ENCODE results near the gene PGLYRP1.

PGLYRP1 gene

GRCh38 chr19:46022431-46023310, at the start of gene PGLYRP1:
Gene PGLYRP1, minus strand, starts transcription at chr19:46023053. Its CDS starts 32 bp downstream, at chr19:46023021.
- no peak for FAIRE-seq
- no peak for TF ChIP-seq CTCF (IDR thresholded peaks at IDR 0.05; ENCODE audit: insufficient read depth, missing control alignments)

DNA sequence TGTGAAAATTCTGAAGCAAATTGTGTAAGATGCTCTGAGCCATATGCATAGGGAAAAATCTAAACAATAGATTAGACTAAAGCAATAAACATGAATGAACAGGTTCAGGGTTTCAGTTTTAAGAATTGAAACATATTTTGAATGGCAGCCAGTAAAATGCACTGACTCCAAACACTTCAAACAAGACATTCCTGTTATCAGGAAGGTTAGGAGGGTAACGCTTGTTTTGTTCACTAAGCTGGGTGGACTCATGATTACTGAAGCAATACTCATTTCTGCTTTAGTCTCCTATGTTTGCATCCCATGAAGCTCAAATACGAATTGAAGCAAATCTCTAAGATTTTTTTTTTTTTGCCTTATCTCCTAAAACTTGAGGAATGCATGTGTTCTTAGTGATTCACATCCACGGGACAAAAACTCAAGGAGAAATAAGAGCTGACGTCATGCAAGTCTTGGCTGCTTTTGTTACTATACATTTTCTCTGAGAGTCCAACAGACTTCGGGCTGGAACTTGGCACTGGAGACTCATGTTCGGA, 47.0 kb upstream of the PGLYRP1 start:
- no peak for FAIRE-seq
- no peak for DNase-seq (ENCODE audit: insufficient read length, low spot score)
- no peak for TF ChIP-seq CTCF (IDR thresholded peaks at IDR 0.05; ENCODE audit: insufficient read depth, missing control alignments)

More at GRCh38 chr19:46022431-46023310, at the start of gene PGLYRP1:
- DNase-seq (ENCODE audit: insufficient read length, low spot score): no peak

- TF ChIP-seq CTCF (IDR thresholded peaks at IDR 0.05; ENCODE audit: insufficient read depth, missing control alignments): no peak
- no peak for FAIRE-seq
- DNase-seq (ENCODE audit: insufficient read length, low spot score): no peak
Measured at GRCh38 chr19:46068345-46069258, 45.7 kb upstream of the PGLYRP1 start.

- DNase-seq (ENCODE audit: insufficient read length, low spot score) (no peak), FAIRE-seq (no peak)
- TF ChIP-seq CTCF (IDR thresholded peaks at IDR 0.05; ENCODE audit: insufficient read depth, missing control alignments): no peak
Measured at GRCh38 chr19:46067691-46068090, 44.8 kb upstream of the PGLYRP1 start.

- FAIRE-seq (no peak), DNase-seq (ENCODE audit: insufficient read length, low spot score) (no peak)
- TF ChIP-seq CTCF (IDR thresholded peaks at IDR 0.05; ENCODE audit: insufficient read depth, missing control alignments): no peak
Measured at GRCh38 chr19:46066471-46066870, 43.6 kb upstream of the PGLYRP1 start.

GRCh38 chr19:46065486-46066071, 42.7 kb upstream of the PGLYRP1 start:
- no peak for TF ChIP-seq CTCF (IDR thresholded peaks at IDR 0.05; ENCODE audit: insufficient read depth, missing control alignments)
- FAIRE-seq: no peak
- DNase-seq (ENCODE audit: insufficient read length, low spot score): no peak
